ENCODE measurements around the gene SSR2.
A peak's percentile ranks its signal among the peaks of the same experiment; 100 is the strongest.

The SSR2 gene

DNA sequence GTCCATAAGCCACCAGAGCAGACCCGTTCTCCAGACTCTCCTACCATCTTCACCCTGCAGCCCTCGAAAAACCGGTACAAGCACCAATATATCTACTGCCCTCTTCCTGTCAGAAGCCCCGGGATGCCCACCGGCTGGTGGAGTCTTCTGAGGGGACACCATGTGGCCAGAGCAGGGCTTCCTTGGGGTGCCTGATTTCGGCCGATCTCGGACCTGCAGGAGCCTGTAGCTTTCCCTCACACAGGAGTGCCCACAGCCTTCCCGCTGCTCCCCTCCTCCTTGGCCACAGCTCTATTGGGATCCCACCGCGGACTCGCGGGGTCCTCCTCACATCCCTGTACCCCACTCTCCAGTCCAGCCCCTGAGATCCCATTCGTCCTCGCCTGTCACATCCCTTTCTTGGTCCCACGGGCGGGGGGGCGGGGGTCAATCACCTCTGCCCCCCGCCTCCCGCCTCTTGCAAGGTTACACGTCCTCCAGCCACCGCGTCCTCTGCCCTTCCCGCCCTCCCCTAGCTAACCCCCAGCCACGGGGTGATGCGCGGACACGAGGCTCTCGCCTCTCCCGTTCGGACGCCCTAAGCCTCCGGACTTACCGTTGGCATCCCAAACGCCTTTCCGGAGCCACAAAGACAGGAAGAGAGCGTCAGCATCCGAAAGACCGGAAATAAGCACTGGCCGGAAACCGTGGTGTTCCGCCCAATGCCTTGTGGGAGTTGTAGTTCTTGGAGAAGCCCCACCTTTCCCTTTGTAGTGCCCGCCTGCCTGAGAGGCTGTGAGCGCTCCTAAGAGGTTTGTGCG lies at the start of gene SSR2:
Gene SSR2 (minus strand): TSS at position 659 of the 800 bp plus-strand sequence. CDS start 784 bp downstream, outside the sequence.
- peak; percentile 14 to 93 (median 84) for DNase-seq

DNA sequence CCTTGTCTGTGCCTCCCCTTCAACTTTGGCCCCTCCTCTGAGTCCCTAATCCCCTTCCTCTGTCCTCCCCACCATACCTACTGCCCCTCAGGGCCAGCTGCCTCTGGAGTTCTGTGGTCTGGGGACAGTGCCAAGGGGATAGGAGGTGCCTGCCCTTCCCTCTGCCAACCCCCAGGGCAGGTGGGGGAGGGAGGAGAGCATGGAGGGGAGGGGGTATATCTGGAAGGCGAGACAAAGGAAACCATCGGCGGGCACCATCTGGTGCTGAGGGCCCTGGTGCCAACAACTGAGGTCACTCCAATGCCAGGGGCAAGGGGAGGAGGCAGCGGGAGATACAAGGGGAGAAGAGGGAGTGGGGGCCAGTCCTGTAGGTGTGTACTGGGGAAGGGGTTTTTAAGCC lies 49.8 kb upstream of the SSR2 start:
- no peak for DNase-seq

- no peak for DNase-seq
Measured at GRCh38 chr1:156069490-156070455, 49.0 kb upstream of the SSR2 start.

- DNase-seq, result no peak
Measured at GRCh38 chr1:156067262-156067661, 46.5 kb upstream of the SSR2 start.

- no peak for DNase-seq
Measured at GRCh38 chr1:156065871-156066270, 45.1 kb upstream of the SSR2 start.

GRCh38 chr1:156065212-156065611 lies 44.5 kb upstream of the SSR2 start:
- no peak for DNase-seq

DNA sequence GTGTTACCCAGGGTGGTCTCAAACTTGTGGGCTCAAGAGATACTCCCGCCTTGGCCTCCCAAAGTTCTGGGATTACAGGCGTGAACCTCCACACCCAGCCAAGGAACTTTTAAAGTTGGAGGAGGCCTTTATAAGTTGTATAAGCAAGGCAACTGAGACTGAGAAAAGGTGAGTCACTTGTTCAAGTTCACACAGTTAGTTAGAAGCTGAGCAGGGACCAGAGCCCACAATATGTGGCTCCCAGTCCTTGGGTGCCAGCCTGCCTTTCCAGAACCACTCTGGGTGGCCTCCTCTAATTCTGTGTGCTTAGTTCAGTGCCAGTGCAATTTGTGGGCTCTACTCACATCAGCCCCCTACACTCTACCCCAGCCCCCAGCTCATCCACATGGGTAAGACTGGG lies 43.9 kb upstream of the SSR2 start:
- DNase-seq, result no peak

GRCh38 chr1:156063997-156064285 lies 43.2 kb upstream of the SSR2 start:
- DNase-seq, result no peak

GRCh38 chr1:156062189-156062588 lies 41.4 kb upstream of the SSR2 start:
- no peak for DNase-seq

DNA sequence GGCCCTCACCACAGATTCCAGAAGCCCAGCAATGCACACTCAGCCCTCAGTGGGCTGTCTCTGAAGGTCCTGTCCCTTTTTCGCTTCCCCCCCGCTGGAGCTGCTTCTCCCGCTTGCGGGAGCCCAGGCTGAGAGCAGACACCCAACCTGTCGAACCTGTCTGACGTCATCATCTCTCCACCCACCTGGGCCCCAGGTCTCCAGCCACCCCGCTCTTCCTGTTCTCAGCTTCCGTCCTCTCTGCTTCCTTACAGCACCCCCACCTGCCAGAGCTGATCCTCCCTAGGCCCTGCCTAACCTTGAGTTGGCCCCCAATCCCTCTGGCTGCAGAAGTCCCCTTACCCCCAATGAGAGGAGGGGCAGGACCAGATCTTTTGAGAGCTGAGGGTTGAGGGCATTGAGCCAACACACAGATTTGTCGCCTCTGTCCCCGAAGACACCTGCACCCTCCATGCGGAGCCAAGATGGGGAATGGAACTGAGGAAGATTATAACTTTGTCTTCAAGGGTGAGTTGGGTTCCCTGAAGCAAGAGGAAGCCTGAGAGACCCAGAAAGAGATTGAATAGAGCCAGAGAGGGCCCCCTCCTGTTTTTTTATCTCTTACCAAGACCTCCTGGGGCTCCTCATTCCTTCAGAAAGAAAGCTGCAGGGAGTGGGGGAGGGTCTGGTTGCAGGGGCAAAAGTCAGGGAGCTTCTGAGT lies 40.3 kb upstream of the SSR2 start, which contains the start of gene RAB25:
Gene RAB25 (plus strand): TSS at position 224 of the 700 bp plus-strand sequence. CDS start 241 bp downstream, at position 465.
- DNase-seq, result no peak

DNA sequence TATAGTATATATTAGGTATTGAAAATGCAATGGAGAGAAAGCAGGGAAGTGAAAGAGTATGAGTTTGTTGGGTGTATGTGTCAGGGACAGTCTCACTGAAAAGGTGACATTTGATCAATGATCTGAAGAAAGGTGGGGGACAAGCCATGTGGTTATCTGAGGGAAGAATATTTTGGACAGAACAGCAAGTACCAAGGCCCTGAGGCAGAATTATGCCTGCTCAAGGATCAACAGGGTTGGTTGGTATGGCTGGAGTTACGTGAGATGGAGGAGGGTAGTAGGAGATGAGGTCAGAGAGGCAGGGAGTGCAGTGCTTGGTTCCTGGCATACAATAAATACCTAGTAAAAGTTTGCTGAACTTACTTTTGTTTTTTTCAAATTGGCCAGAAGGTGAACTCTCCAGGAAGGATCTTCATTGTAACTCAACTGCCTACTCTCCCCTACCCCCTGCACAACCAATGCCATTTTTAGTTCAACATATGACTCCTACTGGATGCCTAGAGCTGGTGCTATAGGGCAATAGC lies 35.6 kb upstream of the SSR2 start:
- DNase-seq, result no peak

DNA sequence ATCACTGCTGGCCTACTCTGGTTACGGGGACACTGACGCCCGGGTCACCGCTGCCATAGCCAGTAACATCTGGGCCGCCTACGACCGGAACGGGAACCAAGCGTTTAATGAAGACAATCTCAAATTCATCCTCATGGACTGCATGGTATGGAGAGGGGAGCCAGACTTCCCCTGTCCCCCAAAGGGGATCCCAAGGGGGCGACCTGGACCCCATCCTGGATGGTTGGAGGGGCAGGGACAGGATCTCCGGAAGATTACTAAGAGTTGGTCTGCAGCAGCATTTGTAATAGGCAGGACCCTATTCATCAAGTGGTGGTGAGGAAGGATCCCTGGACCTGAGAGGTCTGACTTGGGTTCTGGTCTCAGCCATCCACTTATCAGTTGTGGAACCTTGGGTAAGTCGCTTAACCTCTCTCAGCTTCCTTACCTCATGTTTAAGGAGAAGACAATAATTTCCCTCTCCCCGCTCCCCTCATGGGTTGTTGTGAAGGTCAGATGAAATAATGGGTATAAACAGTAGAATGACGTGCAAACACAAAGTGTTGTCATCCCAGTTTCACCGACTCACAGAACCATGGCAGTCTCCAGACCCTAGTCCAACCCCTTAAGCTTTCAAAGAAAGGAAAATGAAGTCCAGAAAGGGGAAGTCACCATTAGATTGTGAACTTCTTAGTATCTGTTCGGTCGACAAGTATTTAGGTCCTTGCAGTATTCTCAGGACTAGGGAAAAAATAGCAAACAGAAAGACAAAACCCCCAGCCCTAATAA lies 34.7 kb upstream of the SSR2 start:
- DNase-seq, result peak in 2 of 14 donors; percentile 30 to 50

DNA sequence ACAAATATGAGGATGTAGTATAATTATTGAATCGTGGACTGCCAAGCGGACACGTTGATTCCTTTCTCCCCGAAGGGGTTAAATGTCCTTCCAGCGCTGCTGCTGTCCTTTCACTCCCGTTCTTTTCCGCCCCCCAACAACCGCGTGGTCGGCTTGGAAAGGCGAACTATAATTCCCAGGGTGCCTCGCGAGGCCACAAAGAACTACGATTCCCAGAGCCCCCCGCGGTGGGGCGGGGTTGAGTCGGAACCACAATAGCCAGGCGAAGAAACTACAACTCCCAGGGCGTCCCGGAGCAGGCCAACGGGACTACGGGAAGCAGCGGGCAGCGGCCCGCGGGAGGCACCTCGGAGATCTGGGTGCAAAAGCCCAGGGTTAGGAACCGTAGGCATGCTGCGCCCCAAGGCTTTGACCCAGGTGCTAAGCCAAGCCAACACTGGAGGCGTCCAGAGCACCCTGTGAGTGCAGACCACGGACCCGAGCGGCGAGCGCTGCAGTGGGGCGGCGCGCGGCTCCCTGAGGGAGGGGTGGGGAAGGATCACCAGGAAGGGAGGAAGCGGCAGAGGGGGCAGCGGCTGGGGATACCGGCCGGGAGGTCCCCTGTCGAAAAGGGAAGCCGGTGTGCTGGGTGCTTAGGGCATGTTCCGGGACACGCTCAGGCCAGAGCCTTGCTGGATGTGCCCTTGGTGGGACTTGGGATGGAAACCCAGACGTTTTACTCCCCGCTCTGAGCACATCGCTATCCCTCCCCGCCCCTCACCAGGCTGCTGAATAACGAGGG lies 33.9 kb upstream of the SSR2 start, which contains the start of gene LAMTOR2:
Gene LAMTOR2 (plus strand): TSS at position 283 of the 781 bp plus-strand sequence. CDS start 108 bp downstream, at position 391.
- DNase-seq, result peak; percentile 82 to 99 (median 97)

DNA sequence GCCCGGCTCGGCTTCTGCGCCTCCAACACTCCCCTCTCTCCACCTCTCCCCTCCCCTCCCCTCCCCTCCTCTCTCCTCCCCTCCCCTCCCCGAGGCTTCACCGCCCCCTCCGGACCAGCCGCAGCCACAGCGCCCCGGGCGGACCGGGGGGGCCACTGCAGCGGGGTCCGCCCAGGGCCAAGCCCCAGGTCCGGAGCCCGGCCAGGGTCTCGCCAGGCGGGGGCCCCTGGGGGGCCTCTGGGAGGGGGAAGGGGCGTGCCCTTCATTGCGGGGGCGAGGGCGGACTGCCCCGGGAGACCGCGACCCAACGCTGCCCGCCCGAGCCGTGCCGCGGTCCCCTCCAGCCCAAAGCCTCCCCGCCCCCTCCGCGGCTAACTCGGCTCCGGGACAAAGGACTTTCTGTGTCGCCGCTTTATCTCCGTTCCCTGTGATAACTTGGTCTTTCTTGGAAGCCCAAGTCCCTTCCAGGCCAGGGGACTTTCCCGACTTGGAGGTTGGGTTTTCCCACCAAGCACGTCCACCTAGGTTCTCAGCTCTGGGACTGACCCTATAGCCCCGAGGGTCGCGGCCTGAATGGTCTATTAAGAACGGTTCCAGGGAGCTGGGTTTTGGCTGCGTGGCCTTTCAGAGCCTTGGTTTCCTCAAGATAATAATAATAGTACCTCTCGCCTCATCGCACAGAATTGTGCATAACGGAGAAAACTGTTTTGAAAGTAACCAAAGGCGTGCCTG lies 33.2 kb upstream of the SSR2 start, which contains the start of gene UBQLN4:
Gene UBQLN4 (minus strand): TSS at position 31 of the 732 bp plus-strand sequence. CDS start 97 bp downstream, outside the sequence.
- peak in 13 of 14 donors; percentile 50 to 89 (median 82) for DNase-seq

GRCh38 chr1:156052862-156053767 lies 32.4 kb upstream of the SSR2 start:
- peak in 9 of 14 donors; percentile 35 to 73 (median 53) for DNase-seq

- no peak for DNase-seq
Measured at GRCh38 chr1:156051011-156051725, 30.4 kb upstream of the SSR2 start.

GRCh38 chr1:156050376-156050775 lies 29.6 kb upstream of the SSR2 start:
- peak in 1 of 14 donors; percentile 56 for DNase-seq

Measured in C1 segment of cervical spinal cord (tissue), 14 donors.